NCI-H2107 (cell line): ENCODE data around the gene AQP9.

Source experiments
- DNase-seq: peaks from one replicate; lab custom pipeline; 2025; lab: John Stamatoyannopoulos, UW

The AQP9 gene

DNA sequence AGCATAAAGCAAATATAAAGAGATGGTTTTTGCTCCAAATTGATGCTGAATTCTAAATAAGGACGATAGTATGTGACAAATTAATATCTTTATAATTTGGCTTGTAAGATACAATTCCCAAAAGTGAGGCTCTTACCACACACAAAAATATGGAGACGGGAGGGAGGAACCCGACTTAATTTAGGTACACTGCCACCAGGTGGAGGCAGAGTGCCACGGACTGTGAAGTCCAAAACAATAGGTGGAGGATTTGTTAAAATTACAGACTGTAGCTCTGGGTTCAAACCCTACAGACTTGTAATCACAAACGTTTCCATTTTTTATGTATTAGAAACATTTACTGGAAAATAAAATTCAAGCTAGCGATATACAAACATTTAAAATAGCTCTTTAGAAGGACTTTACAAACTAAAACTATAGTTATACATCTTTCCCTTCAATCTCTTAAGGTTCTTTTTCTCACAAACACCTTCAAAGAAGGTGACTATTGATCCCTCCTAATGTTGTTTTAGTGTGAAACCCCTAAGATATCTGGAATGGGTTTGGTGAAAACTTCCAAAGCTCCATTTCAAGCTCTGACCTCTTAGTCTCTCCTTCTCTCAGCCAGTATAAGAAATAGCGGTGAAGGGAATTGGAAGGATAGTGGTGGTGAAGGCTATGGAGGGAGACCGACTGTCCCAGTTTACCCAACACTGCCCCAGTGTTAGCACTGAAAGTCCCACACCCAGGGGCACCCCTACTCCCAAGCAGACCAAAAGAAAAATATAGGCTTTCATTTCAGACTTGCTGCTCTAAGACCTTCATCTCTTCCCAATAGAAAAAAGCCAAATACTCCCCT is 89.7 kb downstream of the AQP9 start:
- peak; percentile 49 for DNase-seq

DNA sequence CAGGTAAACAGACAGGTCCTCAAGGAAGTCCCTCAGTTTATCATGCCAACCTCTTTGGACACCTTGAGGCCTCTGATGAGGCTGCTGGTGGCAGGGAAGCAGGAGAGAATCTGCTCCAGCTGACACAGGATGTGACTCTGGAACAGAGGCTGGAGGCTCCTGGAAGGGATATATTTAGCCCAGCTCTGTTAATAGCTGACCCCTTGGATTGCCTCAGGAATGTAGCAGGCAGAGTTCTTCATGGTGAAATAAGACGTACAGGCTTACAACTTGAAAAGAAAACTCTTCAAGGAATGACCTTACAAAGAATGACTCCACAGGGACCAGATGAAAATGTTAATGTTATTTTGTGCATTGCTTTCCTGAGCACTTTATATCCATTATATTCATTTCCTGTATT is 90.5 kb downstream of the AQP9 start:
- no peak for DNase-seq

DNA sequence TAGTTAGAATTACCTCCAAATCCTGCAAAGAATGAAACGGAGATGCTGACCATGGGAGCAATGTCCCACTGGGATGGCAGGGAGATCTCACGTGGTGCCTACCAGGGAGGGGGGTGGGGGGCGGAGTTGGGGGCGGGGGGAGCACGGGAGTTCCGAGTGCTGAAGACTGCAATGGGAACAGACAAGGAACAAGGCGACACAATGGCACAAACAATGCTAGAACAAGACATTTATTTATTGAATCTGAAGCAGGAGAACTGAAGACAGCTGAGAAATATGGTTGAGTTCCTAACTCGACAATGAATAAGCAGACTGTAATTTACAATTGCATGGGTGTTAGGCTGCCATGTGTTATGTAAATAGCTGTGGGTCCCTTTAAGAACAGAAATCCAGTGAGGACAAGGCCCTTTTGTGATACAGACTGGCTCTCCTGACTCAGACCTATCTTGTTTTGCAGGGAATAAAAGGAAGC is 91.2 kb downstream of the AQP9 start:
- DNase-seq: no peak

DNA sequence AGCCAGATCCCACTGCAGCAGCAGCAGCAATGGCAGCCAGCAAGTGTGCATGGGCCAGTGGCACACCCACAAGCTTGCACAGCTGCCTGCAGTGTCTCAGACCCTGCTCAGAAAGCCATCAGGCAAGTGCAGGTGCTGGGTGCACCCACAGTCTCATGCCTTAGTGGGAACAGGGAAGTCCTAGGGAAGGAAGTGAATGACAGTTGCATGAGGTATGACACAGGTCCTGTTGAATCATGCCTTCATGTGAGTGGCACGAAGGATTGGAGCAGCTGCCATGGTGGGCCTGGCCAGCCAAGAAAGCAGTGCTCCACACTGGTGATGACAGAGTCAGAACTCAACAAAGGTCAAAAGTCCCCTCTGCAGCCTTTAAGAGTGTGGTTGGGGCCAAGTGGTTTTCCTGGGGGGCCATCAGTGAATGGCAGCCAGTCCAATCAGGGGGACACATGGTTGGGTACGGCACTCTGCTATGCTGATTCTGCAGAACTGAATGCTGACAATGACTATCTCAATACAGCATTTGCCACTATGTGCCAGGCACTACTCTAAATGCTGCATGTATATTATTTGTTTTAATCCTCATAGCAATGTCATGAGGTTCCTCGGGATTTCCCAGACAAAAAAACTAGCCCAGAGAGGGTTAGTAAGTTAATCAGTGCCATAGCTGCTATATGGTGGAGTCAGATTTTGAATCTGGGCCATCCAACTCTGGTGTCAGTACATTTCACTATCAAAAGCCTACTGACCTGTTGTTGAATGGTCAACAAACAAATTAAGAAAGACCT is 94.3 kb downstream of the AQP9 start:
- DNase-seq: no peak

DNA sequence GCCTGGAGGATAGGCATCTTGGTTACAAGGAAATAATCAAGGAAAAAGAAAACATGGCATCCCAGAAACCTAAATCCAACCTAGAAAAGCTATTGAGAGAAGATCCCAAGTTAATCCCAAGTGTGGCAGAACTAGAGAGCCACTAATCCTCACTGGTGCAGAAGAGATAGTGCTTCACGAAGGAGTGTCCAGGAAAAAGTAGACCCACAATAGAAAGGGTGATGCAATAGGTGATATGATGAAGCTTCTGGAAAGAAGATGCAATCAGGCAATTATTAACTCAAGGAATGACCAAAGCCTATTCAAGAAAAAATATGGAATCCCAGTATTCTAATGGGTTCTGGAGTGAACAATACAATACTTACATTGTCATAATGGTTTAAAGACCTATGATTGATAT is 95.2 kb downstream of the AQP9 start:
- no peak for DNase-seq
